GM15510 (cell line): ENCODE data around the gene HS6ST3.

ENCODE experiments used
- POLR2A ChIP-seq: IDR thresholded peaks from 3 replicates; pipeline ENCODE4 v1.6.1; 2011; ENCODE audit warnings: borderline replicate concordance; ENCODE audit not compliant: insufficient read length; ENCODE audit errors: extremely low read depth

Gene HS6ST3

GRCh38 chr13:96243376-96243775 lies 153.5 kb downstream of the HS6ST3 start:
- TF ChIP-seq POLR2A, result no peak

- no peak for TF ChIP-seq POLR2A
Observed at GRCh38 chr13:96248103-96248502, 158.2 kb downstream of the HS6ST3 start.

GRCh38 chr13:96248996-96249395 lies 159.1 kb downstream of the HS6ST3 start:
- TF ChIP-seq POLR2A, result no peak

- no peak for TF ChIP-seq POLR2A
Observed at GRCh38 chr13:96252903-96253302, 163.0 kb downstream of the HS6ST3 start.

GRCh38 chr13:96273196-96273595 lies 183.3 kb downstream of the HS6ST3 start:
- no peak for TF ChIP-seq POLR2A

GRCh38 chr13:96274046-96274445 lies 184.1 kb downstream of the HS6ST3 start:
- no peak for TF ChIP-seq POLR2A

- TF ChIP-seq POLR2A, result no peak
Observed at GRCh38 chr13:96279904-96280303, 190.0 kb downstream of the HS6ST3 start.

- TF ChIP-seq POLR2A, result no peak
Observed at GRCh38 chr13:96284971-96285370, 195.1 kb downstream of the HS6ST3 start.

GRCh38 chr13:96285729-96286128 lies 195.8 kb downstream of the HS6ST3 start:
- TF ChIP-seq POLR2A, result no peak

GRCh38 chr13:96294930-96295881 lies 205.3 kb downstream of the HS6ST3 start:
- TF ChIP-seq POLR2A, result no peak

- no peak for TF ChIP-seq POLR2A
Observed at GRCh38 chr13:96297360-96297759, 207.5 kb downstream of the HS6ST3 start.

- no peak for TF ChIP-seq POLR2A
Observed at GRCh38 chr13:96299235-96299634, 209.3 kb downstream of the HS6ST3 start.

- TF ChIP-seq POLR2A, result no peak
Observed at GRCh38 chr13:96308568-96308967, 218.7 kb downstream of the HS6ST3 start.

- TF ChIP-seq POLR2A, result no peak
Observed at GRCh38 chr13:96314974-96315373, 225.1 kb downstream of the HS6ST3 start.

GRCh38 chr13:96338030-96338429 lies 248.1 kb downstream of the HS6ST3 start:
- TF ChIP-seq POLR2A, result no peak

- no peak for TF ChIP-seq POLR2A
Observed at GRCh38 chr13:96342286-96342685, 252.4 kb downstream of the HS6ST3 start.
